ENCODE measurements around the gene AGBL4.

DNA sequence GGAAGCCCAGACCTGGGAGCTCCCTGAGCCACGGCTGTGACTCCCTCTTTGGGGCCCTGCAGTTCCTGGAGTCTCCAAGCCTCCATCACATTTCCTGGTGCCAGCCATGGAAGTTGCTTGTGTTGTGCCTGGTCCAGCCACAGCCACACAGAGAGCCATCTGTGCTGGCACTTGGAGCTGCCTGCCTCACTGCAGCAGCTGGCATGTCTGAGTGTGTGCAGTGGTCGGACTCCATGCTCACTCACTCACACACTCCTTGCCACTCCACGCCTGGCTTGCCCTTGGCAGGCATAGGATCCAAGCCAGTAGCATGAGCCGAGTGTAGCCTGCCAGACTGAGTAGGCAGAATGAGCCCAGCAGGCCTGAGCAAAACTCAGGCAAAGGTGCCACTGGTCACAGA, 730.7 kb downstream of the AGBL4 start:
- no peak for TF ChIP-seq GLI4 (tag by site-specific recombination; IDR thresholded peaks at IDR 0.05)
- no peak for TF ChIP-seq CTCF (tag by site-specific recombination; IDR thresholded peaks at IDR 0.05)

Measured in HEK293 (cell line).